A549 treated with CpdA at 1 μM for 4 hours (cell line): Measurements from ENCODE around the gene VSIG10L2. TPM values are rescaled to one million over a fixed set of nuclear protein-coding genes. Genes with fewer than 3 reads are reported as not detected.

Source experiments
- total RNA-seq: library from RNA; stranded (reverse); fragments of 200-300 nt; extraction: Qiagen RNA extraction; gene quantifications from 5 replicates; pipeline ENCODE4 v1.2.3, GENCODE V29; 2022; ENCODE audit warnings: low read depth

Gene VSIG10L2
- not detected in 5 replicates for total RNA-seq

GRCh38 chr11:125945797-125946520, at the start of gene VSIG10L2:
Gene VSIG10L2 (plus strand): TSS chr11:125946044. CDS start chr11:125946056, 12 bp downstream.

GRCh38 chr11:125902927-125903710, 42.7 kb upstream of the VSIG10L2 start, which contains the start of gene PUS3:
Gene PUS3 (minus strand): TSS chr11:125903206. CDS start chr11:125896284, 6,922 bp downstream.

GRCh38 chr11:125903711-125904659, 41.9 kb upstream of the VSIG10L2 start, which contains the start of gene DDX25:
Gene DDX25 (plus strand): TSS chr11:125904508. CDS start chr11:125904518, 10 bp downstream.

Other genes starting within 250 kb of the VSIG10L2 start
- gene PATE1, start 199.8 kb upstream of the VSIG10L2 start, total RNA-seq, result not detected in 5 replicates
- gene PATE2, start 167.2 kb upstream of the VSIG10L2 start, total RNA-seq, result 0.02 TPM in 1 of 5 replicates, not detected in the others
- gene PATE3, start 157.9 kb upstream of the VSIG10L2 start, total RNA-seq, result not detected in 5 replicates
- not detected in 5 replicates for gene PATE4, start 112.7 kb upstream of the VSIG10L2 start, total RNA-seq
- gene HYLS1, start 58.4 kb upstream of the VSIG10L2 start, total RNA-seq, result 15.8 to 17.6 TPM (median 16.2 TPM) in 5 replicates
- 6.6 to 14.5 TPM (median 7.6 TPM) in 5 replicates for gene PUS3, start 42.8 kb upstream of the VSIG10L2 start, total RNA-seq
- 0.02 to 0.05 TPM in 2 of 5 replicates, not detected in the others for gene DDX25, start 41.5 kb upstream of the VSIG10L2 start, total RNA-seq
- gene CDON, start 116.8 kb downstream of the VSIG10L2 start, total RNA-seq, result 2.0 to 3.7 TPM (median 2.8 TPM) in 5 replicates